ENCODE data around the gene LETM1. TPM values are rescaled to one million over a fixed set of nuclear protein-coding genes. Genes with fewer than 3 reads are reported as not detected.
A peak's percentile ranks its signal among the peaks of the same experiment; 100 is the strongest.

LETM1 gene
- total RNA-seq, 2 donors from 2014 or later: 76.2 to 139 TPM

DNA sequence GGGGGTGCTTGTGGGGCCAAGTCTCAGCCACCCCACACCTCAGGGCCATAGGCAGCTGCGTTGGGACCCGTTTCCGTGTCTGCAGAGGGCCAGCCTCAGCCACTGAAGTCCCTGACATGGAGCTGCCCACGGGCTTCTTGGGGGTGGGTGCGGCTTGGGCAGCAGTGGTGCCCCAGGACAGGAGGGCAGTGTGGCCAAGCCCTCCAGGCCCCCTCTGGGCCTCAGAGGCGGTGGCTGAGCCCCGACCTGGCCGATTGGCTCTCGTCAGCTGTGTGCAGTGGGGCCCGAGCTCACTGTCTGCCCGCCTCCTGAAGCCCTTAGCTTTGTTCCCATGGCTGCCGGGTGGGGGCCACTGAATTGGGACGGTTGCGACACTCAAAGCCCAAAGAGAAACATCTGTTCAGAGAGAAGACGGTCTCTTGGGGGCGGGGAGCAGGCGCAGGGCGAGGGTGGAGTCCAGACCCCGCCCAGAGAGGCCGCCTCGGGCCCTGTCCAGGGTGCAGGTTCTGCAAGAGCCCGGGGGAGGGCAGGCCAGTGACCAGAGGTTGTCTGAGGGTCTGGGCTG, 53.7 kb downstream of the LETM1 start:
- TF ChIP-seq, protein P1, sequence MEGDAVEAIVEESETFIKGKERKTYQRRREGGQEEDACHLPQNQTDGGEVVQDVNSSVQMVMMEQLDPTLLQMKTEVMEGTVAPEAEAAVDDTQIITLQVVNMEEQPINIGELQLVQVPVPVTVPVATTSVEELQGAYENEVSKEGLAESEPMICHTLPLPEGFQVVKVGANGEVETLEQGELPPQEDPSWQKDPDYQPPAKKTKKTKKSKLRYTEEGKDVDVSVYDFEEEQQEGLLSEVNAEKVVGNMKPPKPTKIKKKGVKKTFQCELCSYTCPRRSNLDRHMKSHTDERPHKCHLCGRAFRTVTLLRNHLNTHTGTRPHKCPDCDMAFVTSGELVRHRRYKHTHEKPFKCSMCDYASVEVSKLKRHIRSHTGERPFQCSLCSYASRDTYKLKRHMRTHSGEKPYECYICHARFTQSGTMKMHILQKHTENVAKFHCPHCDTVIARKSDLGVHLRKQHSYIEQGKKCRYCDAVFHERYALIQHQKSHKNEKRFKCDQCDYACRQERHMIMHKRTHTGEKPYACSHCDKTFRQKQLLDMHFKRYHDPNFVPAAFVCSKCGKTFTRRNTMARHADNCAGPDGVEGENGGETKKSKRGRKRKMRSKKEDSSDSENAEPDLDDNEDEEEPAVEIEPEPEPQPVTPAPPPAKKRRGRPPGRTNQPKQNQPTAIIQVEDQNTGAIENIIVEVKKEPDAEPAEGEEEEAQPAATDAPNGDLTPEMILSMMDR (IDR thresholded peaks at IDR 0.05): no peak
- Histone ChIP-seq H3K9ac (ENCODE audit: low read depth in 2 of 2, low read length in 2 of 2) (no peak overlapping the region), H3K36me3 (no peaks in the 10 kb centered on the region), H3K9me3 (no peaks in the 10 kb centered on the region), H3K4me1 (peaks cover 5% of the 10 kb centered on the region), H3K27me3 (peaks cover 4% of the 10 kb centered on the region), H3K27ac (no peak overlapping the region), H3K4me3 (no peak overlapping the region)
- intact Hi-C loops (cut with DNase I): no loop called here
- DNase-seq: peak; percentile 48

DNA sequence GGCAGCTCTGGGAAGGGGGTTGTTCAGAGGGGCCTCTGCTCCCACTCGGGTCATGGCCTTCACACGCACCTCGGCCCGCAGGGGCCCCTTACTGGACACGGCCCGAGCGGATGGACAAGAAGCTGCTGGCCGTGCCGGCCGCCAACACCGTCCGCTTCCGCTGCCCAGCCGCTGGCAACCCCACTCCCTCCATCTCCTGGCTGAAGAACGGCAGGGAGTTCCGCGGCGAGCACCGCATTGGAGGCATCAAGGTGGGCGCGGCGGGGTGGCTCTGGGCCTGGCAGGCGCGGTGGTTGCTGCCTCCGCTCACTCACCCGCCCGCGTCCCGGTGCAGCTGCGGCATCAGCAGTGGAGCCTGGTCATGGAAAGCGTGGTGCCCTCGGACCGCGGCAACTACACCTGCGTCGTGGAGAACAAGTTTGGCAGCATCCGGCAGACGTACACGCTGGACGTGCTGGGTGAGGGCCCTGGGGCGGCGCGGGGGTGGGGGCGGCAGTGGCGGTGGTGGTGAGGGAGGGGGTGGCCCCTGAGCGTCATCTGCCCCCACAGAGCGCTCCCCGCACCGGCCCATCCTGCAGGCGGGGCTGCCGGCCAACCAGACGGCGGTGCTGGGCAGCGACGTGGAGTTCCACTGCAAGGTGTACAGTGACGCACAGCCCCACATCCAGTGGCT, 54.5 kb downstream of the LETM1 start:
- DNase-seq: no peak
- TF ChIP-seq, protein P1 (IDR thresholded peaks at IDR 0.05): no peak
- Histone ChIP-seq H3K36me3 (no peaks in the 10 kb centered on the region), H3K4me3 (no peak overlapping the region), H3K9ac (ENCODE audit: low read depth in 2 of 2, low read length in 2 of 2) (no peak overlapping the region), H3K27me3 (peaks cover 10% of the 10 kb centered on the region), H3K27ac (no peak overlapping the region), H3K4me1 (peaks cover 7% of the 10 kb centered on the region), H3K9me3 (no peaks in the 10 kb centered on the region)
- intact Hi-C loops (cut with DNase I): no loop called here

DNA sequence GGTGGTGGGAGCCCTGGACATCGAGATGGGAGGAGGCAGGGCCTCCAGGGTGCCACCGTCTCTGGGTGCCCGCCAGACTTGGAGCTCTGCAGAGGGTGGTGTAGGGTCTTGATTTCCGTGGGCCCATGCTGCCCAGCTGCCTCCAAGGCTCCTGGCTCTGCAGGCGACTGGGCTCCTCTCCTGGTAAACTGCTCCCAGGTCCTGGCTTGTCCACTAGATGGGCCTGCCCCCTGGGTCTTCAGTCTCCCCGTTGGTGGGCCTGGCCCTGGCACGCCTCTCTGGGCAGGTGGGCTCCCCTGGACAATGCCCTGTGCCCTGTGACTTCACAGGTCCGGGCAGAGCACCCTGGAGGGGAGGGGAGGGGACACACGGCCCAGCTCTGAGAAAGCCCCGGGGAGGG, 55.2 kb downstream of the LETM1 start:
- no peak for DNase-seq
- Histone ChIP-seq H3K9me3 (no peaks in the 10 kb centered on the region), H3K4me1 (peaks cover 11% of the 10 kb centered on the region), H3K27me3 (peaks cover 14% of the 10 kb centered on the region), H3K27ac (no peak overlapping the region), H3K36me3 (no peaks in the 10 kb centered on the region), H3K4me3 (no peak overlapping the region), H3K9ac (ENCODE audit: low read depth in 2 of 2, low read length in 2 of 2) (no peak overlapping the region)
- intact Hi-C loops (cut with DNase I): no loop called here
- TF ChIP-seq, protein P1 (IDR thresholded peaks at IDR 0.05): no peak

DNA sequence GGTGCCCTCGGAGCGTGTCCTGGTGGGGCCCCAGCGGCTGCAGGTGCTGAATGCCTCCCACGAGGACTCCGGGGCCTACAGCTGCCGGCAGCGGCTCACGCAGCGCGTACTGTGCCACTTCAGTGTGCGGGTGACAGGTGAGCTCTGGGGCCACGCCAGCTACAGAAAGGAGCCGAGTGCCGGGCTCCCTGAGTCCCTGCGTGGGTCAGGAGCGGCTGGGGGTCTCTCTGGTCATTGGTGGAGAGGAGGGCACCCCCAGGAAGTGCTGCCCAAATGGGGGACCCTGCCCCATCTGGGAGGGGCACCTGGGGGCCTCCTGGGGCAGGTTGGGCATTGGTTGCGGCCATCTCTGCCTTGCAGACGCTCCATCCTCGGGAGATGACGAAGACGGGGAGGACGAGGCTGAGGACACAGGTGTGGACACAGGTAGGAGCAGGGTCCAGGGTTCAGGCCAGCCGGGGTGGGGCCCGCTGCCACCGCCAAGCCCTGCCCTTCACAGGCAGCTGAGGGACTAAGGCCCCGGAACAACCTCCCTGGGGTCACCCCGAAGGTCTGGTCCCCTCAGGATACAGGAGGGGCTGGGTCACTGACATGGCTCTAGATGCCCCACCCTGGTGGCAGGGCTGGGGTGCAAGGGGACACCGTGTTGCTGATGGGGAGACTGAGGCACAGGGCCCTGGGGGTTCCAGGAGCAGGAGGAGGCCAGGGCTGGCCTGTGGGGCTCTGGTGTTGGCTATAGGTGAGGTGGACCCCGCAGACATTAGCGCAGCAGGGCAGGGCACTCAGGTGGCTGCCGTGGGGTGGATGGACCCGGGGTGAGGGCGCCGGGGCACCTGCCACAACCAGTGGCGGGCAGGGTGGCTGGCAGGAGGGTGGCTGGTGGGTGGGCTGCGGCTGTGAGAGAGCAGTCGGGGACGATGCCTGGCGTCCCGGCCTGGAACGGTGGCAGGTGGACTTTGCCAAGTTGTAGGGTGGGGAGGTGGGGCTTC, 56.3 kb downstream of the LETM1 start:
- TF ChIP-seq, protein P1 (IDR thresholded peaks at IDR 0.05): no peak
- H3K9me3 ChIP-seq: no peaks in the 10 kb centered on the region
- intact Hi-C loops (cut with DNase I): no loop called here
- H3K27me3 ChIP-seq: peaks cover 26% of the 10 kb centered on the region
- peaks cover 11% of the 10 kb centered on the region for H3K4me1 ChIP-seq
- DNase-seq: peak; percentile 53
- no peak overlapping the region for H3K4me3 ChIP-seq
- peak overlapping the region in 1 of 2 donors; percentile 26 for H3K9ac ChIP-seq (ENCODE audit: low read depth in 2 of 2, low read length in 2 of 2)
- no peaks in the 10 kb centered on the region for H3K36me3 ChIP-seq
- no peak overlapping the region for H3K27ac ChIP-seq

DNA sequence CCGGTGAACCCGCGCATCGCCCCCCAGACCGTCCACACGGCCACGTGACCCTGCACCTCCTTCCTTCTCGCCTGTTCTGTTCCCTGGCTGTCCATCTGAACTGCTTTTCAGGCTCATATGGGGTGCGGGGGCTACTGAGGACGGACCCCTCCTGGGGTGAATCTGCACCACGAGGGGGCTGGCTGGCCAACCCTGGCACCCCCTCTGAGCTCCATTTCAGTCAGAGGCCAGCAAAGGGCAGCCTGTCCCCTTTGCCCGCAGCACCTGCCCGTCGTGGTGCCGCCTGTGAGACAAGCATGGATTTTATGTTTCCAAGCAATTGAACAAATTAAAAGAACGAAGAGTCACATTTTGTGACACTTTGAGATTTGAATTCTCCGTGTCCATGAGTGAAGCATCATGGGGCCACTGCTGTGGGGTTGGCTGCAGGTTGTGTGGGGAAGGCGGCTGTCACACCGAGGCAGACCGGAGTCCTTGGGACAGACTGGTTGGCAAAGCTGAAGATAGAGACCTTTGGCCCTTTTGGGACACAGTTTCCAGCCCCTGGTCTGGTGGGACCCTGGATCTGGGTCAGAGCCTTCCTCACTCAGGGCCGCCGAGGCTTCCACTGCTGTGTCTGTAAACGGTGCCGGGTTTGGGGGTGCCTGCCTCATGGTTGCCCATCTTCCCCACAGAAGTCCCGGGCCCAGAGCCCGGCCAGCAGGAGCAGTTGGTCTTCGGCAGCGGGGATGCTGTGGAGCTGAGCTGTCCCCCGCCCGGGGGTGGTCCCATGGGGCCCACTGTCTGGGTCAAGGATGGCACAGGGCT, 57.2 kb downstream of the LETM1 start:
- TF ChIP-seq, protein P1 (IDR thresholded peaks at IDR 0.05): no peak
- no peak for DNase-seq
- Histone ChIP-seq H3K27me3 (peaks cover 29% of the 10 kb centered on the region), H3K9ac (ENCODE audit: low read depth in 2 of 2, low read length in 2 of 2) (no peak overlapping the region), H3K9me3 (no peaks in the 10 kb centered on the region), H3K4me3 (no peak overlapping the region), H3K27ac (no peak overlapping the region), H3K36me3 (no peaks in the 10 kb centered on the region), H3K4me1 (peaks cover 11% of the 10 kb centered on the region)
- intact Hi-C loops (cut with DNase I): no loop called here

Measured in colonic mucosa (tissue), 4 donors.